Thymus (tissue), 14 donors: ENCODE measurements around the gene ARL16. TPM values are rescaled to one million over a fixed set of nuclear protein-coding genes. Genes with fewer than 3 reads are reported as not detected.

ENCODE experiments used
- DNase-seq, 9 donors: peaks; one replicate each; pipeline ENCODE4 v3.0.0-alpha.2; 2013; ENCODE audit warnings: low spot score in 9 of 9, low read depth in 6 of 9, missing footprints in 1 of 9
- H3K27ac ChIP-seq, 2 donors: one replicate each; pipeline ENCODE4 v1.5.1; 2013; ENCODE audit warnings: control low read depth in 1 of 2, low read depth in 1 of 2, low read length in 1 of 2, mild to moderate bottlenecking in 1 of 2, moderate library complexity in 1 of 2
- H3K27me3 ChIP-seq, 2 donors: one replicate each; pipeline ENCODE4 v1.5.1; 2013; ENCODE audit warnings: low read length in 1 of 2; ENCODE audit not compliant: control insufficient read depth in 2 of 2, insufficient read depth in 1 of 2
- H3K36me3 ChIP-seq, 2 donors: one replicate each; pipeline ENCODE4 v1.5.1; 2013; ENCODE audit warnings: low read length in 1 of 2, mild to moderate bottlenecking in 1 of 2, moderate library complexity in 1 of 2; ENCODE audit not compliant: control insufficient read depth in 2 of 2, insufficient read depth in 2 of 2
- H3K4me1 ChIP-seq, 2 donors: one replicate each; pipeline ENCODE4 v1.5.1; 2013; ENCODE audit warnings: low read length in 2 of 2; ENCODE audit not compliant: control insufficient read depth in 2 of 2, insufficient read depth in 2 of 2
- H3K4me3 ChIP-seq, 2 donors: one replicate each; pipeline ENCODE4 v1.5.1; 2013; ENCODE audit warnings: low read length in 2 of 2, control low read depth in 1 of 2, mild to moderate bottlenecking in 1 of 2
- H3K9me3 ChIP-seq, 2 donors: one replicate each; pipeline ENCODE4 v1.5.1; 2013; ENCODE audit warnings: low read length in 1 of 2, mild to moderate bottlenecking in 1 of 2; ENCODE audit not compliant: control insufficient read depth in 2 of 2, insufficient read depth in 1 of 2
- WGBS: extraction: QIAGEN DNeasy Blood & Tissue Kit; methylation state at CpG from one replicate; pipeline ENCODE4 v1.1.7; 2013; 5-methylcytosine and 5-hydroxymethylcytosine counted together
- long read RNA-seq, 10 donors: transcript quantifications; one replicate each; lab custom pipeline, GENCODE V29; 2026
- polyA plus RNA-seq: library from polyadenylated mRNA; stranded (reverse); fragments of 200-250 nt; gene quantifications from one replicate; pipeline ENCODE4 v1.2.3, GENCODE V29; 2013
- total RNA-seq: library from RNA; stranded (reverse); fragments of 120-200 nt; gene quantifications from one replicate; pipeline ENCODE4 v1.2.4, GENCODE V29; 2013
- donor health status: healthy.

The ARL16 gene
- total RNA-seq, result 23.0 TPM
- 129 TPM for polyA plus RNA-seq
- long read RNA-seq, donor 1, partial matches to known transcripts, result 0 of 3 reads
- long read RNA-seq, donor 1, other reads (novel, unspliced or antisense), result 0 of 3 reads
- long read RNA-seq, donor 2, transcript ARL16-201 (5 exons, 1,227 nt), result major isoform, 23 of 366 reads
- long read RNA-seq, donor 2, transcript ARL16-204 (5 exons, 1,526 nt), result minor isoform, 13 of 366 reads
- long read RNA-seq, donor 2, partial matches to known transcripts, result 304 of 366 reads
- long read RNA-seq, donor 2, other reads (novel, unspliced or antisense), result 24 of 366 reads
- long read RNA-seq, donor 3, transcript ARL16-201 (5 exons, 1,227 nt), result major isoform, 7 of 32 reads
- long read RNA-seq, donor 3, partial matches to known transcripts, result 14 of 32 reads
- long read RNA-seq, donor 3, other reads (novel, unspliced or antisense), result 0 of 32 reads
- long read RNA-seq, donor 4, partial matches to known transcripts, result 0 of 5 reads
- long read RNA-seq, donor 4, other reads (novel, unspliced or antisense), result 0 of 5 reads
- long read RNA-seq, donor 5, transcript ARL16-201 (5 exons, 1,227 nt), result major isoform, 15 of 190 reads
- long read RNA-seq, donor 5, partial matches to known transcripts, result 164 of 190 reads
- long read RNA-seq, donor 5, other reads (novel, unspliced or antisense), result 5 of 190 reads
- long read RNA-seq, donor 6, transcript ARL16-201 (5 exons, 1,227 nt), result major isoform, 12 of 18 reads
- long read RNA-seq, donor 6, partial matches to known transcripts, result 0 of 18 reads
- long read RNA-seq, donor 6, other reads (novel, unspliced or antisense), result 0 of 18 reads
- long read RNA-seq, donor 7, transcript ARL16-201 (5 exons, 1,227 nt), result major isoform, 10 of 14 reads
- long read RNA-seq, donor 7, partial matches to known transcripts, result 0 of 14 reads
- long read RNA-seq, donor 7, other reads (novel, unspliced or antisense), result 0 of 14 reads
- long read RNA-seq, donor 8, partial matches to known transcripts, result 0 of 4 reads
- long read RNA-seq, donor 8, other reads (novel, unspliced or antisense), result 0 of 4 reads
- long read RNA-seq, donor 9, transcript ARL16-201 (5 exons, 1,227 nt), result major isoform, 7 of 41 reads
- long read RNA-seq, donor 9, partial matches to known transcripts, result 26 of 41 reads
- long read RNA-seq, donor 9, other reads (novel, unspliced or antisense), result 0 of 41 reads
- long read RNA-seq, donor 10, partial matches to known transcripts, result 0 of 7 reads
- long read RNA-seq, donor 10, other reads (novel, unspliced or antisense), result 0 of 7 reads

GRCh38 chr17:81683584-81684441 is at the start of gene ARL16, which contains the start of gene HGS:
Gene ARL16, minus strand, starts transcription at chr17:81683797. Its CDS starts 44 bp downstream, at chr17:81683753.
Gene HGS, plus strand, starts transcription at chr17:81684011. Its CDS starts 56 bp downstream, at chr17:81684067.
- Histone ChIP-seq H3K4me1 (peaks cover 16 to 25% of the 10 kb centered on the region in 2 donors), H3K27ac (peak within 1 kb of the TSS; percentile 47 to 83), H3K27me3 (no peaks in the 10 kb centered on the region), H3K9me3 (no peaks in the 10 kb centered on the region), H3K36me3 (peaks cover 36 to 48% of the 10 kb centered on the region in 2 donors), H3K4me3 (peak within 1 kb of the TSS; percentile 93 to 99)
- peak; percentile 96 to 100 (median 99) for DNase-seq
- under 1% methylated on average over 112 of the region's 112 CpGs for whole genome bisulfite sequencing

GRCh38 chr17:81727324-81728031 is 43.9 kb upstream of the ARL16 start:
- Histone ChIP-seq H3K27me3 (peaks cover 0 to 43% of the 10 kb centered on the region in 2 donors), H3K9me3 (no peaks in the 10 kb centered on the region), H3K27ac (no peak overlapping the region), H3K36me3 (no peaks in the 10 kb centered on the region), H3K4me1 (no peaks in the 10 kb centered on the region), H3K4me3 (no peak overlapping the region)
- no peak for DNase-seq
- whole genome bisulfite sequencing, result 94% methylated on average over 23 of the region's 23 CpGs

- H3K9me3 ChIP-seq, result no peaks in the 10 kb centered on the region
- H3K27me3 ChIP-seq, result peaks cover 0 to 35% of the 10 kb centered on the region in 2 donors
- no peak overlapping the region for H3K27ac ChIP-seq
- no peak overlapping the region for H3K4me3 ChIP-seq
- DNase-seq, result no peak
- no peaks in the 10 kb centered on the region for H3K4me1 ChIP-seq
- H3K36me3 ChIP-seq, result no peaks in the 10 kb centered on the region
- WGBS, result 82% methylated on average over 9 of the region's 9 CpGs
Observed at GRCh38 chr17:81726004-81726403, 42.4 kb upstream of the ARL16 start.

- Histone ChIP-seq H3K36me3 (no peaks in the 10 kb centered on the region), H3K27me3 (peaks cover 0 to 34% of the 10 kb centered on the region in 2 donors), H3K4me1 (no peaks in the 10 kb centered on the region), H3K27ac (no peak overlapping the region), H3K4me3 (no peak overlapping the region), H3K9me3 (no peaks in the 10 kb centered on the region)
- DNase-seq, result no peak
- WGBS, result 95% methylated on average over 9 of the region's 9 CpGs
Observed at GRCh38 chr17:81725439-81725838, 41.8 kb upstream of the ARL16 start.

GRCh38 chr17:81723651-81724209 is 40.1 kb upstream of the ARL16 start:
- H3K27me3 ChIP-seq, result peaks cover 0 to 29% of the 10 kb centered on the region in 2 donors
- no peaks in the 10 kb centered on the region for H3K4me1 ChIP-seq
- H3K36me3 ChIP-seq, result no peaks in the 10 kb centered on the region
- H3K27ac ChIP-seq, result no peak overlapping the region
- no peak for DNase-seq
- 65% methylated on average over 12 of the region's 12 CpGs for WGBS
- no peak overlapping the region for H3K4me3 ChIP-seq
- no peaks in the 10 kb centered on the region for H3K9me3 ChIP-seq

- Histone ChIP-seq H3K4me1 (no peaks in the 10 kb centered on the region), H3K36me3 (peaks cover 5 to 10% of the 10 kb centered on the region in 2 donors), H3K9me3 (no peaks in the 10 kb centered on the region), H3K27ac (peak overlapping the region in 1 of 2 donors; percentile 31), H3K4me3 (no peak overlapping the region), H3K27me3 (peaks cover 0 to 29% of the 10 kb centered on the region in 2 donors)
- DNase-seq, result no peak
- WGBS, result 67% methylated on average over 10 of the region's 10 CpGs
Observed at GRCh38 chr17:81722184-81723120, 38.9 kb upstream of the ARL16 start.
